ENCODE data around the gene FYN. TPM values are rescaled to one million over a fixed set of nuclear protein-coding genes. Genes with fewer than 3 reads are reported as not detected.
A peak's percentile ranks its signal among the peaks of the same experiment; 100 is the strongest.

Gene FYN
- polyA plus RNA-seq, 2 of the 4 experiments (the other 2 are of a cell fraction), result 3.5 to 3.7 TPM

- Histone ChIP-seq H3K9me3 (no peaks in the 10 kb centered on the region), H3K4me1 (peaks cover 18% of the 10 kb centered on the region), H3K27ac (peak overlapping the region in 1 of 2 experiments; percentile 62; a peak in 3 of 6 replicates), H3K4me2 (peak overlapping the region; percentile 48), H3K4me3 (no peak overlapping the region)
- peak; percentile 39 to 73; a peak in 5 of 6 replicates for ATAC-seq
- ChIA-PET POLR2A (no interaction called here), CTCF (interaction anchor here (0.6 to 1.9 kb wide), 5 partner anchors 17 to 352 kb away, joined by 3 to 5 read pairs (median 4); no protein-coding TSS in a partner anchor)
- no peak for FAIRE-seq
- DNase-seq (ENCODE audit: low read depth in 1 of 2, low spot score in 1 of 2), result no peak
- WGBS (ENCODE audit: missing lambda C conversion rate), result 46% methylated on average over 15 of the region's 17 CpGs
- TF ChIP-seq HOXB13 (CRISPR knock-in tag; IDR thresholded peaks at IDR 0.05; ENCODE audit: low read depth) (no peak), ZC3H11A (IDR thresholded peaks at IDR 0.05) (no peak)
- TF ChIP-seq, protein P1, sequence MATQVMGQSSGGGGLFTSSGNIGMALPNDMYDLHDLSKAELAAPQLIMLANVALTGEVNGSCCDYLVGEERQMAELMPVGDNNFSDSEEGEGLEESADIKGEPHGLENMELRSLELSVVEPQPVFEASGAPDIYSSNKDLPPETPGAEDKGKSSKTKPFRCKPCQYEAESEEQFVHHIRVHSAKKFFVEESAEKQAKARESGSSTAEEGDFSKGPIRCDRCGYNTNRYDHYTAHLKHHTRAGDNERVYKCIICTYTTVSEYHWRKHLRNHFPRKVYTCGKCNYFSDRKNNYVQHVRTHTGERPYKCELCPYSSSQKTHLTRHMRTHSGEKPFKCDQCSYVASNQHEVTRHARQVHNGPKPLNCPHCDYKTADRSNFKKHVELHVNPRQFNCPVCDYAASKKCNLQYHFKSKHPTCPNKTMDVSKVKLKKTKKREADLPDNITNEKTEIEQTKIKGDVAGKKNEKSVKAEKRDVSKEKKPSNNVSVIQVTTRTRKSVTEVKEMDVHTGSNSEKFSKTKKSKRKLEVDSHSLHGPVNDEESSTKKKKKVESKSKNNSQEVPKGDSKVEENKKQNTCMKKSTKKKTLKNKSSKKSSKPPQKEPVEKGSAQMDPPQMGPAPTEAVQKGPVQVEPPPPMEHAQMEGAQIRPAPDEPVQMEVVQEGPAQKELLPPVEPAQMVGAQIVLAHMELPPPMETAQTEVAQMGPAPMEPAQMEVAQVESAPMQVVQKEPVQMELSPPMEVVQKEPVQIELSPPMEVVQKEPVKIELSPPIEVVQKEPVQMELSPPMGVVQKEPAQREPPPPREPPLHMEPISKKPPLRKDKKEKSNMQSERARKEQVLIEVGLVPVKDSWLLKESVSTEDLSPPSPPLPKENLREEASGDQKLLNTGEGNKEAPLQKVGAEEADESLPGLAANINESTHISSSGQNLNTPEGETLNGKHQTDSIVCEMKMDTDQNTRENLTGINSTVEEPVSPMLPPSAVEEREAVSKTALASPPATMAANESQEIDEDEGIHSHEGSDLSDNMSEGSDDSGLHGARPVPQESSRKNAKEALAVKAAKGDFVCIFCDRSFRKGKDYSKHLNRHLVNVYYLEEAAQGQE (IDR thresholded peaks at IDR 0.05), result peak; percentile 60; the same call in 1 of the 2 replicates
Observed at GRCh38 chr6:111692327-111693164, 180.7 kb downstream of the FYN start.

DNA sequence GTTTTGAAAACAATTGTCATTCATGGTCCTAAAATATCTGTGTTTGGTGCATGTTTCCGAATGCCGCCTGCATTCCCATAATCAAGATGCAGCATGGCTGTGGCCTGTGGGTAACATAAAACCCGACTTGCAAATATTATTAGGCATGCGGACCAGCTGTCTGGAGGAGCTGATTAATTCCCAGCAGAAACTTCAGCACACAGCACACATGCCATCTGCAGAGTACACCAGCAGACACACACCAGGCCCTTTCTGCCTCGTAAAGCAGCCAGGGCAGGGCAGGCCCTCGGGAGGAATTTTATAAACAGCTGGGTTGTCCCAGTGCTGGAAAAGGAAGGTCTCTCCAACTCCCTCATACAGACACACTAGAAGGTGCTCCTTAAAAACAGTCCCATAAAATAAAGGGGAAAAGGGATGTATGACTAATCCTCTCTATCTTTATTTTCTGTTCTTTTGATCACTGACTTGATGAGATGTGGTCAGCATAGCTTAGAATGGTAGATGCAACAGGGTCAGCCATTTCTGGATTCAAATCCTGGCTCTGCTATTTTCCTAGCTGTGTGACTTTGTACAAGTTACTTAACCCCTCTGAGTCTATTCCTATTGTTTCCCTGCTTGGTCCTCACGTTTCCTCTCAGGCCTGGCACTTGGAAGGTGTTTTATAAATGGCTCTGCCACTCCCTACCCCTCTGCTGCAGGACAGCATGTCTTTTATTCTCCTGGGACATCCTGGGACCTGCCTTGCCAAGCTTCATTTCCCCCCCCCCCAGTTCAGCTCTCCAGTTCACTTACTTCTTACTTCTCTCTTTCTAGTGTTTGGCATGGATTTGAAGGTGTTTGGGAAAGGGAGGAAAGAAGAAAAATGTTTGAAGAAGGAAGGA is 181.7 kb downstream of the FYN start:
- TF ChIP-seq ZC3H11A (IDR thresholded peaks at IDR 0.05), result no peak
- TF ChIP-seq, protein P2, sequence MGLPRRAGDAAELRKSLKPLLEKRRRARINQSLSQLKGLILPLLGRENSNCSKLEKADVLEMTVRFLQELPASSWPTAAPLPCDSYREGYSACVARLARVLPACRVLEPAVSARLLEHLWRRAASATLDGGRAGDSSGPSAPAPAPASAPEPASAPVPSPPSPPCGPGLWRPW (IDR thresholded peaks at IDR 0.05), result no peak
- no peak for TF ChIP-seq HEYL (CRISPR knock-in tag; IDR thresholded peaks at IDR 0.05)
- TF ChIP-seq SREBF2 (IDR thresholded peaks at IDR 0.05), result no peak
- TF ChIP-seq POLR2AphosphoS2 (conservative IDR thresholded peaks at IDR 0.05; ENCODE audit: low read length), result no peak
- TF ChIP-seq NPAS2 (CRISPR knock-in tag; IDR thresholded peaks at IDR 0.05; ENCODE audit: borderline replicate concordance), result no peak
- TF ChIP-seq, protein P1 (IDR thresholded peaks at IDR 0.05), result no peak
- CTCF ChIA-PET, result interaction anchor here (0.6 to 1.9 kb wide), 4 partner anchors 18 to 1083 kb away, joined by 3 to 5 read pairs (median 3); no protein-coding TSS in a partner anchor
- FAIRE-seq (no peak), DNase-seq (ENCODE audit: low read depth in 1 of 2, low spot score in 1 of 2) (no peak), ATAC-seq (no peak)
- H3K4me3 ChIP-seq, result no peak overlapping the region
- POLR2A ChIA-PET, result no interaction called here
- H3K9me3 ChIP-seq, result no peaks in the 10 kb centered on the region
- peak overlapping the region in 1 of 2 experiments; percentile 62; a peak in 1 of 6 replicates for H3K27ac ChIP-seq
- peak overlapping the region; percentile 48; the same call in 2 of the 3 replicates for H3K4me2 ChIP-seq
- WGBS (ENCODE audit: missing lambda C conversion rate), result 56% methylated on average over 4 of the region's 7 CpGs
- peaks cover 18% of the 10 kb centered on the region for H3K4me1 ChIP-seq

DNA sequence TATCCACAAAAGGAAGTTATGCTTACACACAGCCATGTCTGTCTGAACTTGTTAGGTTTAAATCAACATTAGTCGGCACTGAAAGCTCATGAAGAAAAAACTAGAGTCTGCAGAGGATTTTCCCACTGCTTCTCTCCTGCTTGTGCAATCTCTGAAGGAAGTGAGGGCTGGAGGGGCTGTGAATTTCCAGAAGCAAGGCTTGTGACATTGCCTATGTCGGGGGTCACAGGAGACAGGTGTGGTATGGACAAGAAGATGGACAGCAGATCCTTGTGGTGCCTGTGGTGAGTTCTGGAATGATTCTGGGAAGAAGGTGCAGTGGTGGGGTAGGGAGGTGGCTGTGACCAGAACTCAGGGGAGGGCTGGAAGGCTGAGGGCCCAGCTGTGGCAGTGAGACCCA is 183.3 kb downstream of the FYN start:
- ATAC-seq (no peak), FAIRE-seq (no peak), DNase-seq (ENCODE audit: low read depth in 1 of 2, low spot score in 1 of 2) (no peak)
- H3K9me3 ChIP-seq, result no peaks in the 10 kb centered on the region
- H3K4me1 ChIP-seq, result peaks cover 18% of the 10 kb centered on the region
- CTCF ChIA-PET, result interaction anchor here (0.9 kb wide), 1 partner anchor 8 kb away, joined by 3 read pairs; no protein-coding TSS in a partner anchor
- no peak overlapping the region for H3K4me3 ChIP-seq
- no peak overlapping the region for H3K27ac ChIP-seq
- no peak overlapping the region for H3K4me2 ChIP-seq
- TF ChIP-seq KDM5A (IDR thresholded peaks at IDR 0.05) (no peak), HOXA7 (CRISPR knock-in tag; IDR thresholded peaks at IDR 0.05) (no peak), SMC3 (IDR thresholded peaks at IDR 0.05) (no peak), JUN (IDR thresholded peaks at IDR 0.05) (no peak)
- 11% methylated on average over 2 of the region's 2 CpGs for WGBS (ENCODE audit: missing lambda C conversion rate)
- POLR2A ChIA-PET, result no interaction called here
